SIG-M5 (cell line): ENCODE results near the gene IFNG-AS1.

ENCODE experiments used
- DNase-seq: peaks from one replicate; lab custom pipeline; 2025; lab: John Stamatoyannopoulos, UW

Gene IFNG-AS1

GRCh38 chr12:67989184-67989920, at the start of gene IFNG-AS1:
Gene IFNG-AS1, plus strand, starts transcription at chr12:67989447.
- DNase-seq, result no peak

- no peak for DNase-seq
These were observed 49.6 kb upstream of the IFNG-AS1 start for GRCh38 chr12:67939611-67940010.

GRCh38 chr12:67940780-67941243, 48.4 kb upstream of the IFNG-AS1 start:
- no peak for DNase-seq

GRCh38 chr12:67942724-67943123, 46.5 kb upstream of the IFNG-AS1 start:
- DNase-seq, result no peak

GRCh38 chr12:67943141-67943892, 45.9 kb upstream of the IFNG-AS1 start:
- DNase-seq, result no peak

GRCh38 chr12:67944093-67944492, 45.2 kb upstream of the IFNG-AS1 start:
- no peak for DNase-seq

GRCh38 chr12:67952787-67953186, 36.5 kb upstream of the IFNG-AS1 start:
- no peak for DNase-seq

GRCh38 chr12:67957383-67957782, 31.9 kb upstream of the IFNG-AS1 start:
- no peak for DNase-seq

GRCh38 chr12:67958187-67958586, 31.1 kb upstream of the IFNG-AS1 start:
- DNase-seq, result no peak

GRCh38 chr12:67964456-67964855, 24.8 kb upstream of the IFNG-AS1 start:
- no peak for DNase-seq

- no peak for DNase-seq
These were observed 22.7 kb upstream of the IFNG-AS1 start for GRCh38 chr12:67966560-67966959.

- DNase-seq, result no peak
These were observed 20.9 kb upstream of the IFNG-AS1 start for GRCh38 chr12:67968321-67968720.

GRCh38 chr12:67968725-67969124, 20.5 kb upstream of the IFNG-AS1 start:
- no peak for DNase-seq

- no peak for DNase-seq
These were observed 20.0 kb upstream of the IFNG-AS1 start for GRCh38 chr12:67969134-67969802.

GRCh38 chr12:67977668-67978067, 11.6 kb upstream of the IFNG-AS1 start:
- no peak for DNase-seq

- no peak for DNase-seq
These were observed 8.9 kb upstream of the IFNG-AS1 start for GRCh38 chr12:67980391-67980790.

- DNase-seq, result no peak
These were observed 7.7 kb upstream of the IFNG-AS1 start for GRCh38 chr12:67981287-67982162.

GRCh38 chr12:67982164-67982563, 7.1 kb upstream of the IFNG-AS1 start:
- no peak for DNase-seq

GRCh38 chr12:67986632-67987031, 2.6 kb upstream of the IFNG-AS1 start:
- DNase-seq, result no peak

- no peak for DNase-seq
These were observed 636 bp upstream of the IFNG-AS1 start for GRCh38 chr12:67988601-67989021.

GRCh38 chr12:67991158-67991557, 1.9 kb downstream of the IFNG-AS1 start:
- no peak for DNase-seq

GRCh38 chr12:67993143-67993542, 3.9 kb downstream of the IFNG-AS1 start:
- no peak for DNase-seq
